Measurements from ENCODE around the gene ABL1.

Gene ABL1

DNA sequence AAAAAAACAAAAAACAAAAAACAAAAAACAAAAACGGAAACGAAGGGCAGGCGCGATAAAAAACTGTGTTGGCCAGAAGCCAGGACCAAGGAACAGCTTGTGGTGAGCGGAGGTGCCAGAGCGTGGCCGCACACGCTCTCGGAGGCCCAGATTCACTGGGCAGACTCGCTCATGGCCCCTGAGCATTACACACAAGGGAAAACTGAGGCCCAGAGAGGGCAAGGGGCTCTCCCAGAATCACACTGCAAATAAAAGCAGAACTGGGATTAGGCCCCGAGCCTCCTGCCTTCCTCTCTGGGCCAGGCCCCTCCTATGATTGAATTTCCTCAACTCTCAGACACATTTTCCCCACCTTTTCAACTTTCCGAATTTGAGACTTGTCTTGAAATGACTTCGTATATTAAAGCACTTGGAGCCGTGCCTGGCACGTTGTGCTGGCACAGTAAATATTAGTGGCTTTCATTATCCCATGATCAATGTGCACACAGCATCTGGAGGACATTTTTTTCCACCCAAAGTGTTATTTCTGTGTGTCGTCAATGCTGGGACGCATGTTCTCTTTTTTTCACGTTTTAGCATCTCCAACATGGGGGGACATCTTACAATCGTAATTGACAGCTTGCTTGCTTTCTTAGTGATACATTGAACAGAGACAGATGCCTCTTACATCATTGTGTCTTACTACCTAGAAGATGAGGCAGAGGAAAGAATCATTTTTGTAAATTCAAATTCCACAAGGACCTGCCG lies 96.6 kb downstream of the ABL1 start:
- no peak for DNase-seq (ENCODE audit: low read depth in 2 of 2)

DNA sequence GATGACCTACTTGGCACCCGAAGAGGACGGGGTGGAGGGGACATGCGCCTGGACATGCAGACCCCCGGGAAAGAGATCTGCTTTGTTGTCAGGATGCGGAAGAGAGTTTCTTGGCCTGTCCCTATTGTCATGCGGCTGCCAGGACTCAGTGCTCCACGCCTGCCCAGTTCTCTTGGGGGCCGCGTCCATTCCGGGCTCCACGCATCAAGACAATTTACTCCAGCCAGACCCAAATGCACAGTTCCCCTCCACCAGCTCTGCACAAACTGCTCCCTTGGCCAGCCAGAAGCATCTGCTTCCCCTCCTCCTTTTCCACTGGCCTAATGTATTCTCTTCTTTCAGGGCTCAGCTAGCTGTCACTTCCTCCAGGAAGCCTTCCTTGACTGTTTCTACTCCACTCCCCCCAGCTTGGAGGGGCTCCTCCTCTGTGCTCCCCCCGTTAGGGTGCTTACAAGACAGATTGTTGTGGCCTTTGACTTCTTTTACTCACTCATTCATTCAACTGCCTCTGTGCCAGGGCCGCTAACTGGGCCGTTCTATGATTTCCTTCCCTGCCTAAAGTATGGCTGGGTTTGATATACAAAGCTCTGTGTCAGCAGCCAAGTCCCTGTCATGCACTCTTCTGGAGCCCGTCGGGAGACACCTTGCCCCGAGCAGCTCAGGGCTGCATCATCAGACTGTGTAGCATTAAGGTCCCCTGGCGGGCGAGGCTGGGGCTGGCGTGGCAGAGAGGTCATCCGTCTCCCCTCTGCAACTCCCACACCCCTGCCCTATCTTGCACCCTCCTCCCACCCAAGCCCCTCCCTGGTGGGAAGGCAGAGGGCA lies 97.4 kb downstream of the ABL1 start:
- DNase-seq (ENCODE audit: low read depth in 2 of 2): no peak

DNA sequence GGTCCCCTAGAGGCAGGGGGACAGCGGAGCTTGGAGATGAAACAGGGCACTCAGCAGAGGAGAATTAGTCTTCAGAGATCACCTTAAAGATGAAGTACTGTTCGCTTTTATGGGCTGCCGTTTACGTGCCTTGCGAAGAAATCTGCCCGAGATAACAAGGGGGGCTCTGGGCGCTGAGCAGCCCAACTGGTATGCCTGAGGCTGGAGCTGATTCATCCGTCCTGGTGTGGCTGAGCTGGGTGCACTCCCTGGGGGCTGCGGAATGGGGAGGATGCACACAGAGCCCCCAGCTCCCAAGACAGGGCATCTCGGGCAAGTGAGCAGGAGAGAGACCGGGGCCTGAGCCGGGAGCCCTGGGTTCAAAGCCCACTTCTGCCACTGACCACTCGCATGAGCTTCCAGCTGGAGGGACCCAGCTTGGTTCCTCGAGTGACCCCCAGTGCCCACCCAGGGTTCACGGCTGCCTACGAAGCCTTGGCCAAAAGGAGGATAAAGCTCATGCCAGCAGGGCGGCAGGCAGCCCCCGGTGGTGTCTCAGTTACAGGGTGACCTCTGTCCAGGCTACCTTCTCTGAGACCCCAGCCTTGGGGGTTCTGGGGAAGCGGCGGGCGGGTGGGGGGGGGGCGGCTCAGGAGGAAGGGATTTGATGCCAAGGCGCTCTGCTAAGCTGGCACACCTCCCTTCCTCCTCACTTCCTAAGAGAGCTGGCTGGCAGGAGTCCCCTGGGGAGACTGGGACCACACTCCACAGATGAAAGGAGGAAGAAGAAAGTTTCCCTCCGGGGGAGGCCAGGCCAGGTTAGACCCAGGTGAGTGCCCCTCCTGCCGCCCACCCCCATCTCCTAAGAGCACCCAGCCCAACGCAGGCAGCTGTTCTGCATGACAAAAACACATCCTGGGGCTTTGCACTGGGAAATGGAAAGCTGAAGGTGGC lies 98.3 kb downstream of the ABL1 start:
- no peak for DNase-seq (ENCODE audit: low read depth in 2 of 2)

DNA sequence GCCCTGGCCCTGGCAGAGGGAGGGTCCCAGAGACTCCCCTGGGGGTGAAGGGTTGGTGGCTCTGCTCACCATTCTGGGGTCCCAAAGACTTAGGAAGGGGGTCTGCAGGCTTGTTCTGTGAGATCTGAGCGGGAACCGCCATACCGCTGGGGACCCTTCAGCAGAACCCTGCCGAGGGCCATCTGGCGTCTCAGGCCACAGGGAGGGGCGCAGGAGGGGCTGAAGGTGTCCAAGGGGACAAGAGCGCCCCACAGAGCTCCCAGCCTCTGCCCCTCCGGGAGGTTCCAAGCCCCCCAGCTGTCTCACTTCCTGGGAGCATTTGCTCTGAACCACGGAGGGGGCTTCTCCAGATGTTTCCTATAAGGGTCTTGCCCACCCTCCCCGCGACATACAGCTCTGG lies 99.2 kb downstream of the ABL1 start:
- no peak for DNase-seq (ENCODE audit: low read depth in 2 of 2)

- DNase-seq (ENCODE audit: low read depth in 2 of 2): no peak
Observed at GRCh38 chr9:130934702-130935647, 99.9 kb downstream of the ABL1 start.

GRCh38 chr9:130935648-130936271 lies 100.7 kb downstream of the ABL1 start:
- no peak for DNase-seq (ENCODE audit: low read depth in 2 of 2)

GRCh38 chr9:130936285-130937117 lies 101.4 kb downstream of the ABL1 start:
- no peak for DNase-seq (ENCODE audit: low read depth in 2 of 2)
